Measurements from ENCODE around the gene TRMT112. TPM values are rescaled to one million over a fixed set of nuclear protein-coding genes. Genes with fewer than 3 reads are reported as not detected.
A peak's percentile ranks its signal among the peaks of the same experiment; 100 is the strongest.

Gene TRMT112
- total and polyA plus RNA-seq, 7 donors, result 78.1 to 311 (median 125) TPM

DNA sequence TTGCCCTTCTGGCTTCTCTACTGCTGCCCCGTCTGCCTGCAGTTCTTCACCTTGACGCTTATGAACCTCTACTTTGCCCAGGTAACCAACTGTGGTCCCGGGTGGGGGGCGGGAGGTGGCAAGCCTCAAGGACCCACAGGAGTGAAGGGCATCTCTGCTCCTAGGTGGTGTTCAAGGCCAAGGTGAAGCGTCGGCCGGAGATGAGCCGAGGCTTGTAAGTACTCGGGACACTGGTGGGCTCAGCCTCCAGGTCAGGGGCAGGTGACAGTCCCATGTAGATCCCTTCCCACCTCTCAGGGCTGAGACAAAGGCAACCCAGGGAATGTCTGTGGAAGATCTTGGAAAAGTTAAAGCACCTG lies 30.6 kb downstream of the TRMT112 start:
- Histone ChIP-seq H3K36me3 (ENCODE audit: insufficient read depth in 1 of 2, low read depth in 1 of 2) (peaks cover 0 to 11% of the 10 kb centered on the region in 2 donors), H3K4me3 (peak overlapping the region; percentile 79), H3K9me3 (no peaks in the 10 kb centered on the region), H3K27me3 (ENCODE audit: insufficient read depth in 3 of 3, low read length in 2 of 3) (peaks cover 0 to 13% (median 4%) of the 10 kb centered on the region in 3 donors), H3K27ac (peak overlapping the region; percentile 93), H3K4me1 (peaks cover 26% of the 10 kb centered on the region)
- intact Hi-C loops (cut with DNase I), result no loop called here
- DNase-seq, result no peak
- no peak for ATAC-seq
- TF ChIP-seq, protein P1, sequence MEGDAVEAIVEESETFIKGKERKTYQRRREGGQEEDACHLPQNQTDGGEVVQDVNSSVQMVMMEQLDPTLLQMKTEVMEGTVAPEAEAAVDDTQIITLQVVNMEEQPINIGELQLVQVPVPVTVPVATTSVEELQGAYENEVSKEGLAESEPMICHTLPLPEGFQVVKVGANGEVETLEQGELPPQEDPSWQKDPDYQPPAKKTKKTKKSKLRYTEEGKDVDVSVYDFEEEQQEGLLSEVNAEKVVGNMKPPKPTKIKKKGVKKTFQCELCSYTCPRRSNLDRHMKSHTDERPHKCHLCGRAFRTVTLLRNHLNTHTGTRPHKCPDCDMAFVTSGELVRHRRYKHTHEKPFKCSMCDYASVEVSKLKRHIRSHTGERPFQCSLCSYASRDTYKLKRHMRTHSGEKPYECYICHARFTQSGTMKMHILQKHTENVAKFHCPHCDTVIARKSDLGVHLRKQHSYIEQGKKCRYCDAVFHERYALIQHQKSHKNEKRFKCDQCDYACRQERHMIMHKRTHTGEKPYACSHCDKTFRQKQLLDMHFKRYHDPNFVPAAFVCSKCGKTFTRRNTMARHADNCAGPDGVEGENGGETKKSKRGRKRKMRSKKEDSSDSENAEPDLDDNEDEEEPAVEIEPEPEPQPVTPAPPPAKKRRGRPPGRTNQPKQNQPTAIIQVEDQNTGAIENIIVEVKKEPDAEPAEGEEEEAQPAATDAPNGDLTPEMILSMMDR (IDR thresholded peaks at IDR 0.05), result no peak
- 88 to 94% (median 90%) methylated on average over 9 of the region's 9 CpGs for WGBS, 3 donors

- H3K9me3 ChIP-seq, result no peaks in the 10 kb centered on the region
- peaks cover 0 to 7% (median 0%) of the 10 kb centered on the region in 3 donors for H3K27me3 ChIP-seq (ENCODE audit: insufficient read depth in 3 of 3, low read length in 2 of 3)
- DNase-seq (peak in 1 of 2 donors; percentile 69), ATAC-seq (peak in 3 of 4 donors; percentile 20 to 61 (median 29))
- peak overlapping the region; percentile 79 for H3K4me3 ChIP-seq
- intact Hi-C loops (cut with DNase I), result loop anchor here (2.0 kb wide), 2 partner anchors 15 to 57 kb away; no protein-coding TSS in a partner anchor
- TF ChIP-seq, protein P1 (IDR thresholded peaks at IDR 0.05), result no peak
- H3K36me3 ChIP-seq (ENCODE audit: insufficient read depth in 1 of 2, low read depth in 1 of 2), result peaks cover 0 to 18% of the 10 kb centered on the region in 2 donors
- peaks cover 25% of the 10 kb centered on the region for H3K4me1 ChIP-seq
- H3K27ac ChIP-seq, result peak overlapping the region; percentile 93
- 18 to 37% (median 27%) methylated on average over 23 to 40 of the region's 40 CpGs for WGBS, 3 donors
Observed at GRCh38 chr11:64285885-64286800, 31.2 kb downstream of the TRMT112 start.

DNA sequence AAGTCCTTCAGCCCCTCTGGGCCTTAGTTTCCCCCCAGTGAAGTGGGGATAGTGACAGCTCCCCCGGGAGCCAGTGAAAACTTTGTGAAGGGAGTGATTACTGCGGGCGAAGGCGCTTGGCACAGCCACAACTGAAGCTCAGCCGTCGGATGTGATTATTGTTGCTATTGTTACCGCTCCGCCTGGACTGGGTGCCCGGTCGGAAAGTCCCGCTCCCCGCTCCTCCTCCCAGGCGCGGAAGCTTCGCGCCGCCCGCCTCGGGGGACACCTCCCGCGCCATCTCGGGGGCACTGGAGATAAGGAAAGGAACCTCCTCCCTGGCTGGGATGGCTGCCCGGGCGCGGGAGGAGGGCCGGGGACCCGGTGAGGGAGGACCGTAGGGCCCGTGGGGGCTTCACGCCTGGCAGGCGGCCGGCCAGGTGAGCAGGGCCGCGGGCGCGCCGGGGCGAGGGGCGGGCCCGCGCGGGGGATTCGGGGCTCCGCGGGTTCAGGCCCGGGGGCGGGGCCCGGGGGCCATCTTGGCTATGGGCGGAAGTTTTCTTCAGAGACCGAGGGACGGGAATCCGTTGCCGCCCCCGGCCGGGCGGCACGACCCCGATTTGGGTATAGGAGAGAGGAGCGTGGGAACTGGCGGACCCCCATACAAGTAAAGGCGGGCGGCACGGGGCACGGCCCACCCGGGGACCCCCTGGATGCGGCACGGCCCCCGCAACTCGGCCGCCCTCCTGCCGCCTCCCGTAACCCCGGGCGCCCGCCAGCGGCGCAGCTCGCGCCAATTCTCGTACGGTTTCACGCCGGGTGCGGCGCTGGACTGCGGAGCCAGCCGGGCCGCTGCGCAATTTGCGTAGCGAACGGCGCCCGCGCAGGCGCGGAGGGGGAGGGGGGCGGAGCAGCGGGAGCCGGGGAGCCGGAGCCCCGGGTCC lies 32.1 kb downstream of the TRMT112 start, which contains the start of gene GPR137:
Gene GPR137 (plus strand): TSS at position 887 of the 923 bp plus-strand sequence. CDS start 677 bp downstream, outside the sequence.
- intact Hi-C loops (cut with DNase I), result loop anchor here (2.0 kb wide), 2 partner anchors 14 to 58 kb away; no protein-coding TSS in a partner anchor
- ATAC-seq (peak; percentile 68 to 76 (median 76)), DNase-seq (peak; percentile 87 to 92)
- WGBS, 3 donors, result 0 to 1% (median 1%) methylated on average over 47 to 102 of the region's 102 CpGs
- Histone ChIP-seq H3K4me1 (peaks cover 25% of the 10 kb centered on the region), H3K36me3 (ENCODE audit: insufficient read depth in 1 of 2, low read depth in 1 of 2) (peaks cover 0 to 19% of the 10 kb centered on the region in 2 donors), H3K27me3 (ENCODE audit: insufficient read depth in 3 of 3, low read length in 2 of 3) (no peaks in the 10 kb centered on the region), H3K4me3 (peak within 1 kb of the TSS; percentile 79), H3K9me3 (no peaks in the 10 kb centered on the region), H3K27ac (peak within 1 kb of the TSS; percentile 93)
- TF ChIP-seq, protein P1 (IDR thresholded peaks at IDR 0.05), result no peak
